ENCODE data around the gene USP10.
A peak's percentile ranks its signal among the peaks of the same experiment; 100 is the strongest.

Gene USP10

GRCh38 chr16:84738255-84739038, 38.6 kb downstream of the USP10 start:
- DNase-seq (ENCODE audit: low spot score), result peak; percentile 70
- TF ChIP-seq CTCF (IDR thresholded peaks at IDR 0.05; ENCODE audit: extremely low read depth, insufficient read depth, missing control alignments), result peak; percentile 88
- in situ Hi-C loops (cut with MboI; ENCODE audit: low pct_unique_long_range_greater_than_20kb, low sequenced_read_pairs, unreplicated experiment), result no loop called here

GRCh38 chr16:84739349-84740124, 39.7 kb downstream of the USP10 start:
- in situ Hi-C loops (cut with MboI; ENCODE audit: low pct_unique_long_range_greater_than_20kb, low sequenced_read_pairs, unreplicated experiment), result no loop called here
- no peak for DNase-seq (ENCODE audit: low spot score)
- no peak for TF ChIP-seq CTCF (IDR thresholded peaks at IDR 0.05; ENCODE audit: extremely low read depth, insufficient read depth, missing control alignments)

- in situ Hi-C loops (cut with MboI; ENCODE audit: low pct_unique_long_range_greater_than_20kb, low sequenced_read_pairs, unreplicated experiment), result no loop called here
- TF ChIP-seq CTCF (IDR thresholded peaks at IDR 0.05; ENCODE audit: extremely low read depth, insufficient read depth, missing control alignments), result no peak
- no peak for DNase-seq (ENCODE audit: low spot score)
These were observed 40.9 kb downstream of the USP10 start for GRCh38 chr16:84740596-84741116.

- no peak for TF ChIP-seq CTCF (IDR thresholded peaks at IDR 0.05; ENCODE audit: extremely low read depth, insufficient read depth, missing control alignments)
- no peak for DNase-seq (ENCODE audit: low spot score)
- in situ Hi-C loops (cut with MboI; ENCODE audit: low pct_unique_long_range_greater_than_20kb, low sequenced_read_pairs, unreplicated experiment), result no loop called here
These were observed 41.6 kb downstream of the USP10 start for GRCh38 chr16:84741340-84741830.

- no peak for TF ChIP-seq CTCF (IDR thresholded peaks at IDR 0.05; ENCODE audit: extremely low read depth, insufficient read depth, missing control alignments)
- in situ Hi-C loops (cut with MboI; ENCODE audit: low pct_unique_long_range_greater_than_20kb, low sequenced_read_pairs, unreplicated experiment), result no loop called here
- no peak for DNase-seq (ENCODE audit: low spot score)
These were observed 42.9 kb downstream of the USP10 start for GRCh38 chr16:84742641-84743092.

- no peak for TF ChIP-seq CTCF (IDR thresholded peaks at IDR 0.05; ENCODE audit: extremely low read depth, insufficient read depth, missing control alignments)
- in situ Hi-C loops (cut with MboI; ENCODE audit: low pct_unique_long_range_greater_than_20kb, low sequenced_read_pairs, unreplicated experiment), result no loop called here
- DNase-seq (ENCODE audit: low spot score), result no peak
These were observed 46.4 kb downstream of the USP10 start for GRCh38 chr16:84746231-84746630.

All from GM13977 (cell line).